Stimulated activated naive CD8-positive, alpha-beta T cell treated with anti-CD3 and anti-CD28 coated beads, Interleukin-15, amount 100 ng/mL, for 72 hours (primary cell): ENCODE results near the gene CFAP61.

Source experiments
- ATAC-seq: fragments of 150-1000 bp; cut with Tn5 transposase; 2 replicates; pipeline ENCODE4 v1.10.0; 2021; ENCODE audit warnings: mild to moderate bottlenecking, moderate library complexity
- DNase-seq, 2 donors: peaks; one replicate each; pipeline ENCODE4 v3.0.0; 2021 to 2022
- H3K27ac Mint-ChIP-seq, 2 donors: one replicate each; pipeline ENCODE4 v1.8.0; 2022; ENCODE audit warnings: mild to moderate bottlenecking in 2 of 2, mixed read lengths in 2 of 2, moderate library complexity in 2 of 2
- H3K27me3 Mint-ChIP-seq: one replicate; pipeline ENCODE4 v1.8.0; 2022; ENCODE audit warnings: mixed read lengths
- H3K4me1 Mint-ChIP-seq: one replicate; pipeline ENCODE4 v1.8.0; 2022; ENCODE audit warnings: mild to moderate bottlenecking, mixed read lengths
- H3K4me3 Mint-ChIP-seq, 2 donors: one replicate each; pipeline ENCODE4 v1.8.0; 2022; ENCODE audit warnings: mild to moderate bottlenecking in 2 of 2, mixed read lengths in 2 of 2, moderate library complexity in 1 of 2
- H3K9me3 Mint-ChIP-seq, 2 donors: one replicate each; pipeline ENCODE4 v1.8.0; 2022; ENCODE audit warnings: mixed read lengths in 2 of 2

CFAP61 gene

DNA sequence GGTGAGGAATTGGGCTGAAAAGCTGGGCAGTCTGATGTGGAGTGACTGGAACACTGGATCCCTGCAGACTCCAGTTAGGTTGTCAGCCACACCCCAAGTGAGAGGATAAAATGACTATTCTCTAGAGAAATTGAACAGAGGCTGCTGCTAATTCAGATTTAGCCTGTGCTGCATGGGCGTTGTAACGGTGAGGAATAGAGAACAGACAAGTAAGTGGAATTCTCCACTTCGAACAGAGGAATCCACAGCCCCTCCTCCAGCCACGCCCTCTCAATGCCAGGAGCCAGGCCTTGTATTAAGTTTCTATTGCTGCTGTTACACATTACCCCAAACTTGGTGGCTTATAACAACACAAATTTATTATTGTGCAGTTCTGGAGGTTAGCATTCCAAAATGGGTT lies 109.3 kb downstream of the CFAP61 start:
- H3K9me3 Mint-ChIP-seq = peaks cover 0 to 5% of the 10 kb centered on the region in 2 donors
- H3K4me3 Mint-ChIP-seq = no peak overlapping the region
- no peak for ATAC-seq
- no peak for DNase-seq
- no peaks in the 10 kb centered on the region for H3K27me3 Mint-ChIP-seq
- no peaks in the 10 kb centered on the region for H3K4me1 Mint-ChIP-seq
- no peak overlapping the region for H3K27ac Mint-ChIP-seq

DNA sequence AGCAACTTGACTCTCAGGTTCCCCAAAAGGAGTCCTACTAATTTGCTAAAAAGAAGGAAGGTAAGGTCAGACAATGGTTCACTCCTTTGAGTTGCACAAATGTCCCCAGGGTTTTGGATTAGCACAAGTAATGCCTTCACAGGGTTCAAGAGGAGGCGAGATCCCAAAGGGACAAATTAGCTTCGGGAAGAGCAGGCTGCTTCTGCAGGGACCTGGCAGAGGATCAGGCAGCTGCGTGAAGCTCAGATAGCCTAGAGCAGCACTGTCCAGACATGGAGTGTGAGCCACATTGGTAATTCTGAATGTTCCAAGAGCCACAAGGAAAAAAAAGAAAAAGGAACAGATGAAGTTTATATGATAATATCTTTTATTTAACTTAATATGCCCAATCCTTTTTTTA lies 115.4 kb downstream of the CFAP61 start:
- DNase-seq (no peak), ATAC-seq (no peak)
- H3K9me3 Mint-ChIP-seq = peaks cover 5 to 7% of the 10 kb centered on the region in 2 donors
- no peak overlapping the region for H3K4me3 Mint-ChIP-seq
- H3K27ac Mint-ChIP-seq = no peak overlapping the region
- no peaks in the 10 kb centered on the region for H3K27me3 Mint-ChIP-seq
- no peaks in the 10 kb centered on the region for H3K4me1 Mint-ChIP-seq

DNA sequence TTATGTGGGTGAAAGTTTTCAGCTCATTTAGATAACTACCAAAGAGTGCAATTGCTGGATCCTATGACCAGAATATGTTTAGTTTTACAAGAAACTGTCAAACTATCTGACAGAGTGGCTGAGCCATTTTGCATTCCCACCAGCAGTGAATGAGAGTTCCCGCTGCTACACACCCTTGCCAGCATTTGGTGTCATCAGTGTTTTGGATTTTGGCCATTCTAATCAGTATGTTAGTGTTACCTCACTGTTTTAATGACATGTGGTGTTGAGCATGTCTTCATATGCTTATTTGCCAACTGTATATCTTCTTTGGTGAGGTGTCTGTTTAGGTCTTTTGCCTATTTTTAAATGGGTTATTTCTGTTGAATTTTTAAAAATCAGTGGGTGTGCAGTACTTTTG lies 120.9 kb downstream of the CFAP61 start:
- no peaks in the 10 kb centered on the region for H3K4me1 Mint-ChIP-seq
- no peak overlapping the region for H3K4me3 Mint-ChIP-seq
- H3K27me3 Mint-ChIP-seq = no peaks in the 10 kb centered on the region
- H3K27ac Mint-ChIP-seq = no peak overlapping the region
- DNase-seq (no peak), ATAC-seq (no peak)
- H3K9me3 Mint-ChIP-seq = peaks cover 0 to 7% of the 10 kb centered on the region in 2 donors

DNA sequence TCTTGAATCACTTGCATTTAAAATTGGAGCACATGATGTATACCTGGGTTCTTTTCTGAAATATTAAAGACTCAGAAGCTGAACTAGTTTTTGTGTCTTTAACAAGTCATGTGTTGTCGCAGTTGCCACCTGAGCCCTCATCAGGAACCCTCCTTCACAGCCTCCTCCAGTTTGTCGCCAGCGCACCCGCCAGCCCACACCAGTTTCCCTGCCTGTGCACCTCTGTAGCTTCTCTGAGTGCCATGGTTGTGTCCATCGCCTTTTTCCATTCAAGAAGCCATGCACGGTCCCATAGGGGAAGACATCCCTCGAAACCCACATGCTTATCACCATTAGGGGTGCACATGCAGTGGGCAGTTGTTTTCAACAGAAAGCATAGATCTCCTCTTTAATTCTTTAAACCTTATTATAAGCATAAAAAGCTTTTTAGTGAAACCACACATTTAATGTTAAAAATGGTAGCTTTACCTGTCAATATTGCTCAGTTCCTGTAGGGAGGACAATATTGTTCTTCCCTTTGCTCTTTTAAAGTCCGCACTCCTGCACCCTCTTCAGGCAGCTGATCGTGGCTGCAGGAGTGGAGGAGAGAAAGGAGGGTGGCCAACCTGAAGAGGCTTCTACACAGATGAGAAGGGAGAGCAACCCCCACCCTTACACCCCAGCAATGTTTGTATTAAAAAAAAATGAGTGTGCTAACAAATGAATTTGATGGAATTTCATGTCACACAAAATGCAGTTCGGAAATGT lies 121.9 kb downstream of the CFAP61 start:
- no peak overlapping the region for H3K27ac Mint-ChIP-seq
- peaks cover under 1 to 12% of the 10 kb centered on the region in 2 donors for H3K9me3 Mint-ChIP-seq
- ATAC-seq = no peak
- H3K27me3 Mint-ChIP-seq = peaks cover 4% of the 10 kb centered on the region
- no peak for DNase-seq
- H3K4me1 Mint-ChIP-seq = no peaks in the 10 kb centered on the region
- H3K4me3 Mint-ChIP-seq = no peak overlapping the region

DNA sequence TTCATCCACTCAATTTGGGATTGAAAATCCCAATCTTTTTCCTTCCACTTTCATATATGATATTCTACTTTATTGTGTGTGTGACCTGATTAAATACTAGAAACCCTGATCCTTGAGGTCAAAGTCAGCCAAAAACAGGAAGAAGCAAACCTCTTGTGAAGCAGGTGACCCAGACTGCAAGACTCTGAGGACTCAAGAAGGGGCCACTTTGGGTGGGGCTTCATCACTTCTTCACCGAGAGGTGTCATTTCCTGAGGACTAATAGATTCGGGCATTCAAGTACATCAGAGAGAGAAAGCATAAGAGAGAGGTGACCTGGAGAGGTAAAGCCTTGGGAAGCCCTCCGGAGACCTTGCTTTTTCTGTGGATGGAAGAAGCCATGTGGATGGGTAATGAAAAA lies 129.0 kb downstream of the CFAP61 start:
- Mint-ChIP-seq H3K27ac (no peak overlapping the region), H3K27me3 (peaks cover 21% of the 10 kb centered on the region), H3K4me3 (no peak overlapping the region), H3K4me1 (no peaks in the 10 kb centered on the region), H3K9me3 (peaks cover 16 to 17% of the 10 kb centered on the region in 2 donors)
- DNase-seq = no peak
- ATAC-seq = no peak

DNA sequence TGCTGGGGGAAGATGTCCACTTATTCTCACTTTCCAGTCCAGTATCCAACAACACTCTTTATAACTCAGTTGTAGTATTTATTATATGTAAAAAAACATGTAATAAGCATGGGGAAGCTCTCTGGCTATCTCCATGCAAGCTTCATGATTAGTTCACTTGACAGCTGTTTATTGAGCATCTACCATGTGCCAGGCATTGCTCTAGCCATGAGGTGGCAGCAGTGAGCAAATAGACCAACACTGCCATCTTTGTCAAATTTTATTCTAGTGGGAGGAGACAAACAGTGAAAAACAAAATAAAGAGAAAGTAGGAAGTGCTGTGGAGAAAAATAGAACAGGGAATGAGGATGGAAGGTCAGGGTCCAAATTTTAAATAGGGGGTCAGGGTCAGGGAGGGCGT lies 131.8 kb downstream of the CFAP61 start:
- Mint-ChIP-seq H3K27me3 (peaks cover 19% of the 10 kb centered on the region), H3K4me1 (no peaks in the 10 kb centered on the region), H3K4me3 (no peak overlapping the region), H3K27ac (no peak overlapping the region), H3K9me3 (peaks cover 13 to 16% of the 10 kb centered on the region in 2 donors)
- peak in 1 of 2 donors; percentile 12 for DNase-seq
- no peak for ATAC-seq

DNA sequence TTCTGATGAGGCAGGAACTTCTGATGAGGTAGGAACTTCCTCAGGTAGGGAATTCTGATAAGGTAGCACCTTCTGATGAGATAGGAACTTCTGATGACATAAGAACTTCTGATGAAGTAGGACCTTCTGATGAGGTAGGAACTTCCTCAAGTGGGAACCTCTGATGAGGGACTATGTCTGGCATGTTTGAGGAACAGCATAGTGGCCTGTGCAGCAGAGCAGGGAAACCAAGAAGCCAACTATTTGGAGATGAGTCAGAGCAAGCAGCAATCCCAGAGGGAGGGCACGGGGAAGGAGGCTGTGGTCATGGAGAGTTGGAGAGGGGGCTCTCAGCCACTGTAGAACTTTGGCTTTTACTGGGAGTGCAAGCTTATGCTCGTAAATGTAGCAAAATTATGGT lies 132.4 kb downstream of the CFAP61 start:
- DNase-seq (no peak), ATAC-seq (no peak)
- no peak overlapping the region for H3K4me3 Mint-ChIP-seq
- H3K9me3 Mint-ChIP-seq = peaks cover 7 to 11% of the 10 kb centered on the region in 2 donors
- no peak overlapping the region for H3K27ac Mint-ChIP-seq
- peaks cover 13% of the 10 kb centered on the region for H3K27me3 Mint-ChIP-seq
- H3K4me1 Mint-ChIP-seq = no peaks in the 10 kb centered on the region

DNA sequence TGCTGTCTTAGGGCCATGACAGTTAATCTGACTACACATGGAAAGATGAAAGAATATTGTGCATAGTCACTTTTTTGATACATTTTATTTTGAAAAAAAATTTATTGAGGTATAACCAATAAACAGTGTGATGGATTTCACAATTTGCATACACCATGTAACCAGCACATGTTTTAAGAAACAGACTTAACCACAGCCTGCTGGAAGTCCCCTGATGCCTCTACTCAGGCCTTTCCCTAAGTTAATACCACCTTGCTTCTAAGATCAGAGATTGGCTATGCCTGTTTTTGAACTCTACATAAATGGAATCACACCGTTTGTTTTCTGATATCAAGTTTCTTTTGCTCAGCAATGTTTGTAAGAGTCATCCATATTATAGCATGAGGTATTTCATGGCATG lies 136.3 kb downstream of the CFAP61 start:
- peak; percentile 55 for ATAC-seq
- DNase-seq = no peak
- no peak overlapping the region for H3K27ac Mint-ChIP-seq
- no peak overlapping the region for H3K4me3 Mint-ChIP-seq
- H3K27me3 Mint-ChIP-seq = peaks cover 8% of the 10 kb centered on the region
- no peaks in the 10 kb centered on the region for H3K4me1 Mint-ChIP-seq
- H3K9me3 Mint-ChIP-seq = no peaks in the 10 kb centered on the region

DNA sequence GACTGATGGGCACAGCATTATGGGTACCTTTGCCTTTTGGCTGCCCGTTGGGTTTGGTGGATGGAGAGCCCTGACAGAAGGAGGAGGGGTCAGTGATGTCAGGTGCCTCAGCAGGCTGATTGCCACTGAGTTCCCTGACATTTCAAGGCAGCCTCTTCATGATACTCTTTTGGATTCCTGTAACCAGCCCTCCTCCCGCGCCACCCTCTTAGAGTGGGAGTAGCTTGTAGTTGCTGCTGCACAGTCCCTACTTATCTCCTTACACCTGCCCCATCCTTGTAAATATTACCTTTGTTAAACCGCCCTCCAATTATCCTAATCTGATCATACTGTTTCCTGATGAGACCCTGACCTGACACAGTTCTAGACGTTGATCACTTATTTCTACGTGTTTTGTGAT lies 140.0 kb downstream of the CFAP61 start:
- Mint-ChIP-seq H3K9me3 (no peaks in the 10 kb centered on the region), H3K27ac (no peak overlapping the region), H3K27me3 (peaks cover 15% of the 10 kb centered on the region), H3K4me3 (no peak overlapping the region), H3K4me1 (no peaks in the 10 kb centered on the region)
- DNase-seq = no peak
- ATAC-seq = no peak

DNA sequence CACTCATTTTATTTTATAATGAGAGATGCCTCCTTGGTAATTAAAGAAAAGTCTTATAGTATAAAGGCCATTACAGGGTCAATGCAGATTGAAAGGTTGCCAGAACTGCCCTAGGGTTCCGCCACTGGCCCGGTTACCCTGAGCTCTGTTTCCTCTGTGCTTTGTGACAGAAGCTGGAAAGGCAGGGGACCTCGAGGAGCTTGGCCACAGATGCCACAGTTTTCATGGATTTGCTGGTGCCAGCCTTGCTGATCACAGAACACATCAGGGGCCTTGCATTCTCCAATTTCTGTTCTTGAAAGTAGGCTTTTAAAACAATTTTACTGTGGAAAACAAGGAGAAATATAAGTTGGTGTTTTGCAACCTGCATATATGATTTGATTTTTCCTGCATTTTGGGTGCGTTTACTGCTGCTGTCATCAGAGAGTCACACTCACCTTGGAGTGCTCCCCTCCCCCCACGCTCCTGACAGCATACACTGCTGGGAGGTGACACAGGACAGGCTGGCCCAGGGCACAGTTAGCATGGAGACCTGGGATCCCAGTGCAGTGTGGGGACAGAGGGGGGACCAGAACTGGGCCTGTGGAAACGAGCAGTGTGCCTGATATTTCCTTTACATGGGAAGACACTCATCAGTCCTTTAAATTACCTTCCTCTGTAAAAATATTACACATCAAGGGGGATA lies 142.8 kb downstream of the CFAP61 start:
- H3K4me1 Mint-ChIP-seq = no peaks in the 10 kb centered on the region
- H3K27me3 Mint-ChIP-seq = peaks cover 28% of the 10 kb centered on the region
- ATAC-seq (no peak), DNase-seq (no peak)
- no peak overlapping the region for H3K27ac Mint-ChIP-seq
- no peaks in the 10 kb centered on the region for H3K9me3 Mint-ChIP-seq
- H3K4me3 Mint-ChIP-seq = no peak overlapping the region

DNA sequence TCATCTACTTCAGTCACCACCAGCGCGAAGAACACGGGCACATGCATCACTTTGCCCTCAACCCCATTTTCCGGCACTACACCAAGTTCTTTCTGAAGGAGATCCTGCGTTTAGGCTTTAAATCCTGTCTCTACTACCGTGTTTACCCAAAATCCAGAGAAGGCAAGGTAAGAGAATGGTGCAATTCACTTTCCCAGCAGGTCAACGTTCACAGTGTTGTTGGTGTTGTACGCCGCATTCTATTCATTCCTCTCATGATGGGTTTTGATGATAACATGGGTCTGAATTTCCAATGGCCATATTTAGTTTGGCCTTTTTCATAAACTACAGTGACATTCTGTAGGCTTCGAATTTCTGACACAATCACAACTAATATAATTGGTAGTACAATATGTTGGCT lies 144.3 kb downstream of the CFAP61 start:
- DNase-seq (no peak), ATAC-seq (no peak)
- Mint-ChIP-seq H3K27ac (no peak overlapping the region), H3K9me3 (no peaks in the 10 kb centered on the region), H3K4me3 (no peak overlapping the region), H3K27me3 (peaks cover 28% of the 10 kb centered on the region), H3K4me1 (no peaks in the 10 kb centered on the region)

DNA sequence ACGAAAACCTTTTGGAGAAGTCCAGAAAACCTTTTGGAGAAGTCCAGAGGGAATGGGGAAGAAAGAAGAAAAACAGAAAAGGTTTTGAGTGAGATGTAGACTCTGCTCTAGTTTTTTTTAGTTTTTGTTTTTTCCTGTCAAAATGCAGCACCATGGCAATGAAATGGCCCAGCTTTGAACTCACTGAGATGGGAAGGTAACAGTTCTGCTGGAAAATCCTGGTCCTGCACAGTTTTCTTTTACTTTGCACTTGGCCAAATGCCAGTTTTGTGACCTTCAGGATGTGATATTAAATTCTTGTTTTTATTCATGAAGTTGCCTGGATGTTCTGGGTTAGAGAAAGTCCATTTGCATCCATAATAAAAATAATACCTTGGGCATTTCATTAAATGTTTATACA lies 145.7 kb downstream of the CFAP61 start:
- H3K4me1 Mint-ChIP-seq = no peaks in the 10 kb centered on the region
- H3K27me3 Mint-ChIP-seq = peaks cover 28% of the 10 kb centered on the region
- H3K9me3 Mint-ChIP-seq = no peaks in the 10 kb centered on the region
- no peak overlapping the region for H3K27ac Mint-ChIP-seq
- DNase-seq (no peak), ATAC-seq (no peak)
- no peak overlapping the region for H3K4me3 Mint-ChIP-seq

DNA sequence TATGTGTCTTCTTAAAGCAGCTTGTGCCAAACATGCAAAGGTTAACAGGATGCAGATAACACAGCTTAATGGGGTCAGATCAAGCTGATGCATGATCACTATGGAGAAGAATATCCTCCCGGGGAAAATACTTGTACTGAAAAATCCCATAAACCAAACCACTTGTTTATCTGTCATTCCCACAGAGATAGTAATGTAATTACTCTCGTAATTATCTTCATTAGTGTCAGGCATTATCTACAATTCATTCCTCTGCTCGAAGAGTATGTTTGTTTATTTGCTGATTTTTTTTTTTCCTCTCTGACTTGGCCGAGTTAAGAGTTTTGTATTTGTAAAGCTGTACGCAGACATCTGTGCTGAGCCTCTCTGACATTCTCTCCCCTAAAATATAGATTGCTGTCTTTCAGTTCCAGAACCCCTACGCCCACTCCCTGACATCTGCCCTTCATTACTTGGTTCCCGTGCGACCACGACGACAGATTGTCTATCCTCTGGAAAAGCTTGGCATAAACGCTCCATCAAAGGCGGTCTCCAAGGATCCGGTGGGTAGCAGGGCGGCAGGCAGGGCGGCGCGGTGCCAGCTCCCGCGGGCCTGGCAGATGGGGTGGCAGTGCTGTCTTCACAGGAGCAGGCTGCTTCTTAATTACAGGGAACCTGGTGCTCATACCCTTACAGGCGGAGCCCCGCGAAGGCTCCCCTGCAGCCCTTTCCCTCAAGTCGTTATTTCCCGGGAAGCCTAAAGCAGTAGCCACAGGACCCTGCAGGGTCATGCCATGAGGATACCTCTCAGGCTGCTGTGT lies 147.2 kb downstream of the CFAP61 start:
- peaks cover 28% of the 10 kb centered on the region for H3K27me3 Mint-ChIP-seq
- ATAC-seq = no peak

DNA sequence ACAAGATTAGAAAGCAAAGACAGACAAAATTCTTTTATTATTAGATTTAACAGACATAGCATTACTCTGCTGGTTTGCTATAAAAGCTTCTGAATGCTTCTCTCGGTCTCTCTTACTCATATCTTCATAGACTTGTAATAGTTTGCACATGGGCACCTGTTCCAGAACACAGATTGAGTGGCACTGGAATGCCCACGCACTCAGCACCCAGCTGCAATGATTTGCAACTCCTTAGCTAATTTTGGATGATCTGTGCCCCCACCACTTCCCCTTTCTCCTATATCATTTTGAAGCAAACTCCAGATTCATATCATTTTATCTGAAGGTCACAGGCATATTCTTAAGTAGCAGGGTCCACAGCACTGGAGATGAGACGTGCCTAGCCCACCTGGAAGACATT lies 148.8 kb downstream of the CFAP61 start:
- DNase-seq = no peak
- Mint-ChIP-seq H3K9me3 (no peaks in the 10 kb centered on the region), H3K4me3 (no peak overlapping the region), H3K27ac (no peak overlapping the region), H3K4me1 (no peaks in the 10 kb centered on the region), H3K27me3 (peaks cover 43% of the 10 kb centered on the region)
- no peak for ATAC-seq

More for the DNA sequence above, 147.2 kb downstream of the CFAP61 start:
- no peaks in the 10 kb centered on the region for H3K9me3 Mint-ChIP-seq
- H3K4me3 Mint-ChIP-seq = no peak overlapping the region
- DNase-seq = no peak
- no peaks in the 10 kb centered on the region for H3K4me1 Mint-ChIP-seq
- no peak overlapping the region for H3K27ac Mint-ChIP-seq

DNA sequence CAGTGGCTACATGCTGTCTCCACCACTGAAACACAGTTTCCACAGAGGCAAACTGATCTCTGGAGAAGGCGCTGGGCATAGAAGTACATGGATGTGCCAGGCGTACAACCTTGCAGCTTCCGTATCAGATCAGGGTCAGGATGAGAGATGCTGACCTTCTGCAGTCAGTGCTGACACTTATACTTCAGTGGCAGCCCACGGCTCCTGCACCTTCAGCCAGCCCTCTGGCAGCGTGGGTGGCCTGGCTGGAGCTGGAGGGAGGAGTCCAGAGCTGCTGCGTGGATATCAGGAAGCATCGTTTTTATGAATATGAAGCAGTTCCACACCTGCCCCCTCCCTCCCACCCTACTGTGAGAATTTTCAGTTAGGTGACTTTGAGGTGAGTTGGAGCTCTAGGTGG lies 149.3 kb downstream of the CFAP61 start:
- no peak overlapping the region for H3K27ac Mint-ChIP-seq

DNA sequence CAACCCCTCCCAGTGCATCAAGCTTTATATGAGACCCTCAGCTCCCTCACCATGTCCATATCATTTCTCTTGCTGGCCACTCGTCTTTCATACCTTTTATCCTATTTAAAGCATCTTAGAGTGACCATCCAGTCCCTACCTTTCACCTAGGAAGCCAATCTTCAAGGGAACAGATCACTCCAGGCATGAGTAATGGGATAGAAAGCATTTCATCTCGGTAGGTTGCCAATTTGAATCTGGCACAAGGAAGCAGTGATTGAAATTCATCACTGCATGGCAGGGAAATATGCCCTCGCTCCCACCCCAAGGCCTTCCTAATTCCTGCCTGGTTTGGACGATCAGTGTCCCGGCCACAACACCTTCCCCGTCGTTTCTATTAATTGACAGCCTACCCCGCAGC lies 150.4 kb downstream of the CFAP61 start:
- Mint-ChIP-seq H3K27ac (no peak overlapping the region), H3K9me3 (no peaks in the 10 kb centered on the region), H3K27me3 (peaks cover 36% of the 10 kb centered on the region), H3K4me1 (no peaks in the 10 kb centered on the region), H3K4me3 (no peak overlapping the region)
- ATAC-seq (no peak), DNase-seq (no peak)

More for the DNA sequence above, 149.3 kb downstream of the CFAP61 start:
- no peak overlapping the region for H3K4me3 Mint-ChIP-seq
- H3K27me3 Mint-ChIP-seq = peaks cover 44% of the 10 kb centered on the region
- ATAC-seq (no peak), DNase-seq (no peak)
- H3K4me1 Mint-ChIP-seq = no peaks in the 10 kb centered on the region
- no peaks in the 10 kb centered on the region for H3K9me3 Mint-ChIP-seq
